Neural crest cell (in vitro differentiated cells): ENCODE results near the gene DDX3X. TPM values are rescaled to one million over a fixed set of nuclear protein-coding genes. Genes with fewer than 3 reads are reported as not detected.

Experiments
- DNase-seq: peaks from one replicate; pipeline ENCODE4 v3.0.0; 2021; ENCODE audit warnings: low read depth, mixed read lengths, low spot score
- H3K27ac Mint-ChIP-seq: one replicate; pipeline ENCODE4 v1.8.0; 2021; ENCODE audit warnings: mild to moderate bottlenecking, mixed read lengths; ENCODE audit not compliant: unreplicated experiment
- H3K27me3 Mint-ChIP-seq: 2 replicates; pipeline ENCODE4 v1.8.0; 2021; ENCODE audit warnings: low read depth, mild to moderate bottlenecking, mixed read lengths
- H3K36me3 Mint-ChIP-seq: 2 replicates; pipeline ENCODE4 v1.8.0; 2021; ENCODE audit warnings: low read depth, mild to moderate bottlenecking, mixed read lengths
- H3K4me1 Mint-ChIP-seq: 2 replicates; pipeline ENCODE4 v1.8.0; 2021; ENCODE audit warnings: mixed read lengths
- H3K4me3 Mint-ChIP-seq: one replicate; pipeline ENCODE4 v1.8.0; 2021; ENCODE audit warnings: mild to moderate bottlenecking, mixed read lengths
- H3K9me3 Mint-ChIP-seq: 2 replicates; pipeline ENCODE4 v1.8.0; 2021; ENCODE audit warnings: mixed read lengths
- total RNA-seq: library from RNA; stranded (reverse); gene quantifications from 2 replicates; pipeline ENCODE4 v1.2.1, GENCODE V29; 2021
- TF ChIP-seq, protein P1 (sequence below): fragments of 200-600 bp; sonication (generic); conservative IDR thresholded peaks from 2 replicates; pipeline ENCODE4 v1.5.0; 2021; ENCODE audit warnings: antibody characterized with exemption, mild to moderate bottlenecking

DDX3X gene
- total RNA-seq, 1 donor from 2014 or later = 300 TPM

DNA sequence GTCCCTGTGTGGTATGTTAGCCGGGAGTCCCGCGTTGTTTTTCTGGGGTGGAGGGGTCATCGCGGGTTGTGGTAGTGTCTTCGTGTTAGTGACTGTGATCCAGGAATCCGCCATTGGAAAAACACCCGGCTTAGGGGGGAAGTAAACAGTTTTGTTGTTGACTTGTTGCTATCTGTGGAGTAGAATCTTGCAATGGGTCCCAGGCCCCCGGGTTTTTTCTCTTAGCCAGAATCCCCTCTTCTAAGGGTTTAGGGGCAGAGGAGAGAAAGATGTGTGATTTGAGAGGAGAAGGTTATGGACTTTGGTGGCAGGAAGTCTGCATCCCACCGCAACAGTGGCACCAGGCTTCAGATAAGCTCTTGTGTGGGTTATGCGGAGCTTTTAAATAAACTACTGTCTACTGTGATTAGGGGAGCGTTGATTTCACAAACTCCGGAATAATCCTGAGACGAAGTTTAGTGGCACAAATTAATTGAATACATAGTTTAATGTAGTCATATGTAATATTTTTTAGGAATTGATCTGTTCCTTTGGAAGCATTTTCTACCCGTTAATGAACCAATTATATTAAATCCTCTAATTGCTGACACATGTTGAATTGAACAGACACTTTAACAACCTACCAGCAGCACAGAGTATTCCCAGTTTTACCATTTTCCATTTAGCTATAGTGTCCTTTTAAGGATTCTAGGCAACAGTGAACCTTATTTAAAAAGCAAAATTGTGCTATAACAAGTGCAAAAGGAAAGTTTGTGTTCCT, 1.4 kb downstream of the DDX3X start:
- DNase-seq = no peak
- Mint-ChIP-seq H3K27me3 (peaks cover 26% of the 10 kb centered on the region), H3K4me3 (peak overlapping the region; percentile 97), H3K9me3 (no peaks in the 10 kb centered on the region), H3K36me3 (peaks cover 17% of the 10 kb centered on the region), H3K4me1 (peaks cover 39% of the 10 kb centered on the region), H3K27ac (peak overlapping the region; percentile 95)
- TF ChIP-seq, protein P1, sequence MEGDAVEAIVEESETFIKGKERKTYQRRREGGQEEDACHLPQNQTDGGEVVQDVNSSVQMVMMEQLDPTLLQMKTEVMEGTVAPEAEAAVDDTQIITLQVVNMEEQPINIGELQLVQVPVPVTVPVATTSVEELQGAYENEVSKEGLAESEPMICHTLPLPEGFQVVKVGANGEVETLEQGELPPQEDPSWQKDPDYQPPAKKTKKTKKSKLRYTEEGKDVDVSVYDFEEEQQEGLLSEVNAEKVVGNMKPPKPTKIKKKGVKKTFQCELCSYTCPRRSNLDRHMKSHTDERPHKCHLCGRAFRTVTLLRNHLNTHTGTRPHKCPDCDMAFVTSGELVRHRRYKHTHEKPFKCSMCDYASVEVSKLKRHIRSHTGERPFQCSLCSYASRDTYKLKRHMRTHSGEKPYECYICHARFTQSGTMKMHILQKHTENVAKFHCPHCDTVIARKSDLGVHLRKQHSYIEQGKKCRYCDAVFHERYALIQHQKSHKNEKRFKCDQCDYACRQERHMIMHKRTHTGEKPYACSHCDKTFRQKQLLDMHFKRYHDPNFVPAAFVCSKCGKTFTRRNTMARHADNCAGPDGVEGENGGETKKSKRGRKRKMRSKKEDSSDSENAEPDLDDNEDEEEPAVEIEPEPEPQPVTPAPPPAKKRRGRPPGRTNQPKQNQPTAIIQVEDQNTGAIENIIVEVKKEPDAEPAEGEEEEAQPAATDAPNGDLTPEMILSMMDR = no peak

DNA sequence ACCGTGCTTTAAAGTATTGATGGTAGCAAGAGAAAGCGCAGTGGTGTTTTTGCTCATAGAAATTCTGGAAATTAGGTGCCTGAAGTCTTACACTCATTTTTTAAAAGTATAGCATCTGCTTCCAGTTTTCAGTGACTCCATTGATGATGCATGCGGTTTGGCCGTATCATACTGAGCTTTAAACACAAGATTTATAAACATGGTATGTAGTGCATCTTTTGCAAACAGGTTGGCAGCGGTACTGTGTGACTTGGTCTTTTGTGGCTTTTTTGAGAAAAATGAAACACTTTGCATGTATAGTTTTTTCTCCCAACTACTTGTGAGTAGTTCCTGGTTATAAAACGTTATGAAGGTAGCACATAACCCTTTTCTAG, 2.0 kb downstream of the DDX3X start:
- Mint-ChIP-seq H3K4me3 (peak overlapping the region; percentile 97), H3K36me3 (peaks cover 18% of the 10 kb centered on the region), H3K4me1 (peaks cover 39% of the 10 kb centered on the region), H3K27me3 (peaks cover 26% of the 10 kb centered on the region), H3K27ac (peak overlapping the region; percentile 57), H3K9me3 (no peaks in the 10 kb centered on the region)
- TF ChIP-seq, protein P1 = no peak
- DNase-seq = no peak

DNA sequence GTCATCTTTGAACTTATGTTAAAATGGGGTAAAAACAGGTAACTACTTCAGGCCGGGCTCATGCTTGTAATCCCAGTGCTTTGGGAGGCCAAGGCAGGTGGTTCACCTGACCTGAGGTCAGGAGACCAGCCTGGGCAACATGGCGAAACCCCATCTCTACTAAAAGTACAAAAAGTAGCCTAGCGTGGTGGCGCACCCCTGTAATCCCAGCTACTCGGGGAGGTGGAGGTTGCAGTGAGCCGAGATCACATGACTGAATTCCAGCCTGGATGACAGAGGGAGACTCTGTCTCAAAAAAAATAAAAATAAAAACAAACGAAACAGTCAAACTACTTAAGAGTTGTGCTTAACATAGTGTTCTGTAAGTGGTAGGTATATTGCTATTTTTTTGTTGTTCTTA, 2.5 kb downstream of the DDX3X start:
- H3K9me3 Mint-ChIP-seq = no peaks in the 10 kb centered on the region
- TF ChIP-seq, protein P1 = no peak
- peaks cover 21% of the 10 kb centered on the region for H3K36me3 Mint-ChIP-seq
- H3K27ac Mint-ChIP-seq = no peak overlapping the region
- peaks cover 39% of the 10 kb centered on the region for H3K4me1 Mint-ChIP-seq
- peaks cover 21% of the 10 kb centered on the region for H3K27me3 Mint-ChIP-seq
- H3K4me3 Mint-ChIP-seq = peak overlapping the region; percentile 97
- no peak for DNase-seq

DNA sequence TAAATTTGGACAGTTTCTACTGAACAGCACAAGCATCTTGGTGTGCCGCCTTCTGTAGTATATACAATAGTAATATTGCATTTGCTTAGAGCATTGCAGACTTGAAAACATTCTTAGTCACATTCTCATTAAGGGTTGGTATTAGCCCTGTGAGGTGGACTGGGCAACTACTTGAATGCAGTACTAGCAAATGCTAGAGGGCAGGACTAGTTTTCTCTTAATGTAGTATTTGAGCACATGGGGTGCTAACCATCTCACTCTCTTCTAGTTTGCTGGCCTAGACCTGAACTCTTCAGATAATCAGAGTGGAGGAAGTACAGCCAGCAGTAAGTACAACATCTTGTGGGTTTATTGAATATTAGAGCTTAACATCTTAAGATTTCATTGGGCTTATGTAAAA, 3.2 kb downstream of the DDX3X start:
- Mint-ChIP-seq H3K36me3 (peaks cover 23% of the 10 kb centered on the region), H3K27ac (no peak overlapping the region), H3K4me3 (peak overlapping the region; percentile 97), H3K27me3 (peaks cover 20% of the 10 kb centered on the region), H3K4me1 (peaks cover 34% of the 10 kb centered on the region), H3K9me3 (no peaks in the 10 kb centered on the region)
- TF ChIP-seq, protein P1 = no peak
- DNase-seq = no peak

DNA sequence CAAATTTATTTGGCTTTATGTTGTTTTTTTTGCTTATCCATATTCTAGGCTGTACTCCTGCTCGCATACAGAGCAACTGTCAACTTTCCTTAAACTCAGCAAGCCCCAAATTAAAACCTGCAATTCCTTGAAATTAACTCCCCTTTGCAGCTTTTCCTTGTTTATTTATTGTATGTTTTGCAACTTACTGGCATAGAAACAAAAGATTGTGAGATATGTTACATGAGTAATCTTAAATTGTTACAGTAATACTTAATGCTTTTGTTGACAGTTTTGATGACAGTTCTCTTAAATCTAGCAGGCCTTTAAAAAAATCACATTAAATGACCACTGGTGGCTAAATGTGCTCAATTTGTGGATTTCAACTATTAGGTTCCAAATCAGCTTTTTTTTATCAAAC, 4.5 kb downstream of the DDX3X start:
- Mint-ChIP-seq H3K4me1 (peaks cover 27% of the 10 kb centered on the region), H3K27ac (no peak overlapping the region), H3K27me3 (peaks cover 16% of the 10 kb centered on the region), H3K36me3 (peaks cover 29% of the 10 kb centered on the region), H3K9me3 (no peaks in the 10 kb centered on the region), H3K4me3 (no peak overlapping the region)
- DNase-seq = no peak
- TF ChIP-seq, protein P1 = no peak
